ENCODE measurements around the gene LPP. TPM values are rescaled to one million over a fixed set of nuclear protein-coding genes. Genes with fewer than 3 reads are reported as not detected.

Gene LPP
- total RNA-seq, 1 experiment from 2014 or later, result 148 TPM

DNA sequence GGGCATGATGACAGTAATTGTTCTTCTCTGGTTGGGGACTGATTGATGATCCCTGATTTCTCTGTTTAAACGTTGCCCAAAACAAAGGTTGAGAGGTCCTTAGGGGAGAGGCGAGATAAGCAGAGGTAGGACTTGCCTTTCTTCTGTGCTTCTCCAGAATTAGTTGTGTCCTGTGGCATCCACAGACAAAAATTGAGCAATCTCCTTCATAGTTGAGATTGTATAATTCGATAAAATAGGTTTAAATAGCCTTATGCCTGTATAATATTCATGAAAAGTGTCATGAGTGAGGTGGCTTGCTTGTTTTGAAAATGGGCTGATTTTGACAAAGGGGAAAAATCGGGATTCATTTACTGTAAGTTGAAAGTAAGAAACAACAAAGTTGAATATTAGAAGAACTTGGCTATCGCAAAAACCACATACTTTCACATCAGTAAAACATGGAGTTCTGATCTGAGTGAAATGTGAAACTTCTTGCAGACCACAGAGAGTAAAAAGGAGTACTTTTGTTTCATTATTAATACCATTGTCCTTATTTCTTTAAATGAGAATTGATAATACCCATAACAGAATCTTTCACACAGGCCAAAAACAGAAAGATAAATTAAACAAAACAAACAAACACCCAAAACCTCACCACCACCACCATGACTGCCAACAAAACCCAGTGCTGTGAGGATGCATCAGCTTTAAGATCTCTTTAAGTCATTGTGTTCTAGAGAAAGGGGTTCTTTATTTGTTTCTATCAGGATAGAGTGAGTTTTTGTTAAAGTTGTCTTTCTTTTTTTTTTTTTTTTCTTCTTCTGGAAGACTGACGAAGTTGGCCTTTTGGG is 155.7 kb downstream of the LPP start:
- POLR2A ChIA-PET (ENCODE audit: unreplicated experiment), result no interaction called here

GRCh38 chr3:188310270-188310710 is 156.3 kb downstream of the LPP start:
- CTCF ChIA-PET, result interaction anchor here (0.6 to 0.8 kb wide), 2 partner anchors 13 to 570 kb away, joined by 4 to 5 read pairs; no protein-coding TSS in a partner anchor
- intact Hi-C loops (cut with micrococcal nuclease; ENCODE audit: unreplicated experiment), result no loop called here
- no TSS peak for BruUV-seq (replicated peaks)
- no peak overlapping the region for H3K27ac ChIP-seq
- no peak overlapping the region for H3K4me2 ChIP-seq
- H4K20me1 ChIP-seq (ENCODE audit: insufficient read depth), result 0 out of 2 replicates have a peak, but pooled peaks cover 3% of the 10 kb centered on the region
- DNase-seq, result no peak
- POLR2A ChIA-PET (ENCODE audit: unreplicated experiment), result interaction anchor here (0.7 kb wide), 1 partner anchor 565 kb away, joined by 3 read pairs; no protein-coding TSS in a partner anchor
- 0 out of 2 replicates have a peak, but pooled peaks cover 7% of the 10 kb centered on the region for H3K36me3 ChIP-seq (ENCODE audit: low read depth)
- H3K4me3 ChIP-seq, result no peak overlapping the region
- H3K79me2 ChIP-seq (ENCODE audit: low read depth), result peaks cover 6% of the 10 kb centered on the region
- no peaks in the 10 kb centered on the region for H3K27me3 ChIP-seq (ENCODE audit: insufficient read depth, low read depth)
- TF ChIP-seq EZH2 (IDR thresholded peaks at IDR 0.05; ENCODE audit: low read depth), result no peak
- no peak for TF ChIP-seq CTCF (conservative IDR thresholded peaks at IDR 0.05)
- no peaks in the 10 kb centered on the region for H3K9me2 ChIP-seq (ENCODE audit: insufficient read depth)
- no peak overlapping the region for H2AFZ ChIP-seq
- H3K9me3 ChIP-seq (ENCODE audit: insufficient read depth, low read depth), result no peaks in the 10 kb centered on the region
- peaks cover 15% of the 10 kb centered on the region for H3F3A ChIP-seq (ENCODE audit: insufficient read depth, low read depth)
- no peaks in the 10 kb centered on the region for H3K4me1 ChIP-seq (replicated peaks; ENCODE audit: insufficient read depth)

More for the DNA sequence above, 155.7 kb downstream of the LPP start:
- no TSS peak for BruUV-seq (replicated peaks)
- no peaks in the 10 kb centered on the region for H3K4me1 ChIP-seq (replicated peaks; ENCODE audit: insufficient read depth)
- H2AFZ ChIP-seq, result no peak overlapping the region
- TF ChIP-seq EZH2 (IDR thresholded peaks at IDR 0.05; ENCODE audit: low read depth), result no peak
- TF ChIP-seq CTCF (conservative IDR thresholded peaks at IDR 0.05), result no peak
- no peaks in the 10 kb centered on the region for H3K9me3 ChIP-seq (ENCODE audit: insufficient read depth, low read depth)
- no peak for DNase-seq
- peaks cover 15% of the 10 kb centered on the region for H3F3A ChIP-seq (ENCODE audit: insufficient read depth, low read depth)
- CTCF ChIA-PET, result interaction anchor here (0.6 to 0.8 kb wide), 2 partner anchors 12 to 570 kb away, joined by 4 to 5 read pairs; no protein-coding TSS in a partner anchor
- 0 out of 2 replicates have a peak, but pooled peaks cover 3% of the 10 kb centered on the region for H4K20me1 ChIP-seq (ENCODE audit: insufficient read depth)
- intact Hi-C loops (cut with micrococcal nuclease; ENCODE audit: unreplicated experiment), result no loop called here
- H3K27me3 ChIP-seq (ENCODE audit: insufficient read depth, low read depth), result no peaks in the 10 kb centered on the region
- H3K36me3 ChIP-seq (ENCODE audit: low read depth), result 0 out of 2 replicates have a peak, but pooled peaks cover 7% of the 10 kb centered on the region
- no peak overlapping the region for H3K4me3 ChIP-seq
- H3K27ac ChIP-seq, result no peak overlapping the region
- no peaks in the 10 kb centered on the region for H3K9me2 ChIP-seq (ENCODE audit: insufficient read depth)
- H3K79me2 ChIP-seq (ENCODE audit: low read depth), result peaks cover 4% of the 10 kb centered on the region
- H3K4me2 ChIP-seq, result no peak overlapping the region

- no peak overlapping the region for H2AFZ ChIP-seq
- ChIA-PET CTCF (no interaction called here), POLR2A (ENCODE audit: unreplicated experiment) (no interaction called here)
- H3K9me3 ChIP-seq (ENCODE audit: insufficient read depth, low read depth), result 0 out of 2 replicates have a peak, but pooled peaks cover 5% of the 10 kb centered on the region
- H3K27me3 ChIP-seq (ENCODE audit: insufficient read depth, low read depth), result no peaks in the 10 kb centered on the region
- peaks cover 22% of the 10 kb centered on the region for H3F3A ChIP-seq (ENCODE audit: insufficient read depth, low read depth)
- H3K4me2 ChIP-seq, result no peak overlapping the region
- no peak for TF ChIP-seq CTCF (conservative IDR thresholded peaks at IDR 0.05)
- TF ChIP-seq EZH2 (IDR thresholded peaks at IDR 0.05; ENCODE audit: low read depth), result no peak
- no TSS peak for BruUV-seq (replicated peaks)
- no peak overlapping the region for H3K4me3 ChIP-seq
- H3K27ac ChIP-seq, result no peak overlapping the region
- no peaks in the 10 kb centered on the region for H3K36me3 ChIP-seq (ENCODE audit: low read depth)
- no peak for DNase-seq
- H3K79me2 ChIP-seq (ENCODE audit: low read depth), result peaks cover 6% of the 10 kb centered on the region
- 0 out of 2 replicates have a peak, but pooled peaks cover 3% of the 10 kb centered on the region for H4K20me1 ChIP-seq (ENCODE audit: insufficient read depth)
- intact Hi-C loops (cut with micrococcal nuclease; ENCODE audit: unreplicated experiment), result no loop called here
- H3K9me2 ChIP-seq (ENCODE audit: insufficient read depth), result no peaks in the 10 kb centered on the region
- 0 out of 2 replicates have a peak, but pooled peaks cover 6% of the 10 kb centered on the region for H3K4me1 ChIP-seq (replicated peaks; ENCODE audit: insufficient read depth)
Measured at GRCh38 chr3:188315553-188315952, 161.6 kb downstream of the LPP start.

Measured in PC-9 (cell line).